D341Med (cell line): ENCODE data around the gene SLC35G1.

ENCODE experiments used
- DNase-seq: peaks from one replicate; pipeline ENCODE4 v3.0.0; 2012; ENCODE audit warnings: low spot score

Gene SLC35G1

GRCh38 chr10:93951905-93952304 is 58.1 kb downstream of the SLC35G1 start:
- DNase-seq: no peak
